Activated T-cell treated with anti-CD3 and anti-CD28 coated beads, Interleukin-2, amount 50 U/mL, for 48 hours (primary cell): ENCODE measurements around the gene OR51Q1.

Source experiments
- DNase-seq, 2 experiments: peaks; one replicate each; pipeline ENCODE4 v3.0.0-alpha.2; 2020

OR51Q1 gene, protein sequence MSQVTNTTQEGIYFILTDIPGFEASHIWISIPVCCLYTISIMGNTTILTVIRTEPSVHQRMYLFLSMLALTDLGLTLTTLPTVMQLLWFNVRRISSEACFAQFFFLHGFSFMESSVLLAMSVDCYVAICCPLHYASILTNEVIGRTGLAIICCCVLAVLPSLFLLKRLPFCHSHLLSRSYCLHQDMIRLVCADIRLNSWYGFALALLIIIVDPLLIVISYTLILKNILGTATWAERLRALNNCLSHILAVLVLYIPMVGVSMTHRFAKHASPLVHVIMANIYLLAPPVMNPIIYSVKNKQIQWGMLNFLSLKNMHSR

DNA sequence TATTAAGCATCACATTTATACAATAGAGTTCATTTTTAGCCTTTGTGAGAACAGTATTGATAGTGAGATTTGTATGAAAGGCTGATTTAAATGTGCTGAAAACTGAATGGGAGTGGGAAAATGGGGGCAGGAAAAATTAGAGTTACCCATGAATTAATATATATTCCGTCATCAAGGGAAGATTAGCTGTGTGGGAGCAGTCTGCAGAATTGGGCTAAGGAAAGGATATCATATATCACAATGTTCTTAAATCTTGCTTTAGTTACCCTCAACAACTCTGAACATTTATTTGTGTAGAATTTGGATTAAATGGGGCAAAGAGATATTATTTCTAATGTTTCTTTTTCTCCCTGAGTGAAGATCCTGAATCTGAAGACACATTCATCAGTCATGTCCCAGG is at the start of gene OR51Q1:
OR51Q1 (plus strand) TSS at position 301 of the 400 bp plus-strand sequence; CDS start at position 391, 90 bp downstream.
- no peak for DNase-seq

DNA sequence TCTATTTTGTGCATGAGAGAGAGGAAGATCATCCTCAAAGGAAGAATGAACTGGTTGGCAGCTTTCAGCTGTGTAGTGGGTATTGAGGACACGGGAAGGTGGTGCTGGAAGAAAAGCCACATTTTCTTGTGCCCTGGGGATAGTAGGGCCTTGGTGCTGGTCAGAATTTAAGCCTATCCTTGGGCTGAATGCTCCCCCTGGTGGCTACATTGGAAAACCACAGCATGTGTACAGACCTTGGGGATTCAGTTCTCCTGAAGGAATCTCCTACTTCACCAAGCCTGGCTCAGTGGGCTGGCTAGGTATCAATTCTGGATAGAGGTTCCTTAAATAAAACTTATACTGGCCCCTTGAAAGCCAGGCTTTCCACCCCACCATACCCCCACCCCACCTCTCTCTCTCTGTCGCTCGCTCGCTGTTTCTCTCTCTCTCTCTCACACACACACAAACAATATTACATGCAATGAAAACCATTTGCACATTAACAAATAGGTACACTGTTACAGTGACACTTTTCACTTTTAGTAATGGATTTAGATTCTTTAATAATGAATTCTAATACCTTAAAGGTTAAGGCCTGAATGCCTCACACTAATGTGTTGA is 41.1 kb upstream of the OR51Q1 start:
- peak; percentile 34 to 42 for DNase-seq

DNA sequence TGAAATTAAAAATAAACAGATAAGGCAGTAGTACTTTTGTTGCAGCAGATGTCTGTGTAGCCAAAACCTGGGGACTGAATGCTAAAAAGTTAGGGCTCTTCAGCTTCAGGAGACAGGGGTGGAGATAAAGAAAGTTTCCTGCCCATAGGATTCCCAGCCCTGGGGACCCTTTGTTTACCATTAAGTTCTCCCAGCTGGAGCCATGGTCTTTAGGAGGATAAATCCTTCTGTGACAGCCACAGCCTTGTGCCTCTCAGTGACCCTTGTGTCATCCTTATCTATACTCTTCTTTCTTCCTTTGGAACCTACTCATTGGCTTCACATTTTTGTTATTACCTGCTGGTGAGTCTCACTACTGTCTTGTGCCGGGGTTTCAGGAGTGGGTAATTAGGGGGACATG is 38.3 kb upstream of the OR51Q1 start, which contains the start of gene OR51M1:
OR51M1 (plus strand) TSS at position 237 of the 400 bp plus-strand sequence. CDS start 5,587 bp downstream, outside the sequence.
- no peak for DNase-seq

DNA sequence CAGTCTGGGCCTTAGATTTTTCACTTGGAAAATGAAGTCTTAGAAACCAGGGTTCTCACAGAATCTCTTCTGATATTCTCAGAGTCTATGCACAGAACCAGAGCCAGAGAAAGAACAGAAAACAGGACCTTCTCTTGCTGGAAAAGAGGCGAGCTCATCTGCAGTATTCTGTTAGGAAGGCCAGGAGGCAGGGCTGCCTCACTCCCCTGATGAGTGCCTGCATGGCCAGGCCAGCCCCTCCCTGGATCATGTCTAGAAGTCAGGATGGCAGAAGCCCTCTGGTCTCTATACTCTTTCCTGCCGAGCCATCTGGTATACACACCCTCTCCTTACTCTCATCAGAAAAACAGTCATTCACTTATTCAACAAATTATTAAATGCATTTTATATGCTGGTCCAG is 37.6 kb upstream of the OR51Q1 start:
- DNase-seq = no peak

DNA sequence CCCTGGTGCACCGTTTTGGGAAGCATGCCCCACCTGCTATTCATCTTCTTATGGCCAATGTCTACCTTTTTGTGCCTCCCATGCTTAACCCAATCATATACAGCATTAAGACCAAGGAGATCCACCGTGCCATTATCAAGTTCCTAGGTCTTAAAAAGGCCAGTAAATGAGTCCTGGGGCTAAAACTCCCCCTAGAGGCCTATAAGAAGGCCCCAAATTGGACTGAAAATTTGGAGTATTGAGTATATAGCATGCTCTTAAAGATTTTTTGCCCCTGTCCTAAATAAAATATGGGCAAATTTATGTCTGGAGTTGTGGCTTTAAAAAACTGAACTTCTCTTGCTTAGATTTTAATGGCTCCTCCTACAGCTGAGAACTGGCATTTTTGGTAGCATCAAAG is 31.7 kb upstream of the OR51Q1 start:
- no peak for DNase-seq

DNA sequence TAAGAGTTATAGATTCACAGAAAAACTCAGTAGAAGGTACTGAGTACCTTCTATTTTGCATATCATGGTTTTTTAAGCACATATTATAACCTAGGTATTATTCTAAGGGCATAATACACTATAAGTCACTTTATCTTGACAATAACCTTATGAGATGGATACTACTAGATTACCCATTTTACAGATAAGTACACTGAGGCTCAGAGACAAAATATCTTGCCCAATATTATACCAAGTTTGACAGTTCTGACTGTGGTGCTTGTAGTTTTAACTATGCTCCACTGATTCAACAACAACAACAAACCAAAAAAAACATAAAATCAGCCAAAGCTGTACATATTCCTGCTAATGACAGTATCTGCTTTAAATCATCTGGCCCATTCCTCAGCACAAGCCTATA is 27.8 kb upstream of the OR51Q1 start:
- no peak for DNase-seq

DNA sequence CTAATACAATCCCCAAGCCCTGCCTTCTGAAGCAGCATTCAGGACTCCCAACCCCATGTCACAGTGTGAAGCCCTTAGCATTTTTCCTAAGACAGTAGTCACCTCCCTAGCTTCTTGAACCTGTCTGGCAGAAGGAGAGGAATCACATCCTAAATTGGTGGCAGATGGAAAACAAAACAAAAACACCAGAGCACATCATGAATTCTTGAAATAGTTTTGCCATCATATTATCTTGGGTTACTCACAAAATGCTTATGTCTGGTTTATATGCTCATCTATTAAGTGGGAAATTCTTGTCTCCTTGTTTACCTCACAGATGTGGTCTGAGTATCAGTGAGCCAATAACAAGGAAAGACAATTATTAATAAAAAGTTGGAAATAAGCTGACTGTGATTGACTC is 23.0 kb upstream of the OR51Q1 start:
- no peak for DNase-seq

DNA sequence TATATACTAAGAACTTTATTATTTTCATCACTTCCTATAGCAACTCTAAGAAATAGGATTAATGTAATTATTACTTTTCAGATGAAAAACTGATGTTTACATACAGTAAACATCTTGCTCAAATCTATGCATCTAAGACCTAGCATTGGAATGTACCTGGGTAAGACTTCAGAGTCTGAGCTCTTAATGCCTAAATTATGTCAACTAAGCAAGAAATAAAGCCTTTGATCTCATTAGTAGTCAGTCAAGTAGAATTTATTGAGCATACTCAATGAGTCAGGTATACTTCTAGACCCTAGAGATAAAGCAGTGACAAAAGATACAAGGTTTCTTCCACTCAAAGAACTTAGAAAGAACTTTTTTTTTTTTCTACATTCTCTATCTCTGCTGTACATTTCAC is 16.7 kb upstream of the OR51Q1 start:
- DNase-seq = no peak

DNA sequence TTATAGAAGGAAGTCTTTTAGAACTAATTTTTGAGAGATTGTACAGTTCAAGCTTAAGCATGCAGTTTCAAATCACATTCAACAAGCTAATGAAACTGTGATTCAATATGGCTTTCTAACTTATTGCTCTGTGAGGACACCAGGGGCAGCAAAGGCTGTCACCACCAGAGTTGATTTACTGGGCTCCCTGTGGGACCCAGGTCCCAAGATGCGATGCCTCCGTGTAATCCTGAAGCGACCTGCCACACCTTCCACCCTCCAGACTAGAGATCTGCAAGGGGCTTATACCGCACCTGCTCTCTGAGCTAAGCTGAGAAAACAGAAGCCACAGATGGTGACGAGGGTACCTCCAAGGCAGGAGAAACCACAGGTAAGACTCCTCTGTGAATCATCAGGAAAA is 918 bp upstream of the OR51Q1 start:
- DNase-seq = no peak

DNA sequence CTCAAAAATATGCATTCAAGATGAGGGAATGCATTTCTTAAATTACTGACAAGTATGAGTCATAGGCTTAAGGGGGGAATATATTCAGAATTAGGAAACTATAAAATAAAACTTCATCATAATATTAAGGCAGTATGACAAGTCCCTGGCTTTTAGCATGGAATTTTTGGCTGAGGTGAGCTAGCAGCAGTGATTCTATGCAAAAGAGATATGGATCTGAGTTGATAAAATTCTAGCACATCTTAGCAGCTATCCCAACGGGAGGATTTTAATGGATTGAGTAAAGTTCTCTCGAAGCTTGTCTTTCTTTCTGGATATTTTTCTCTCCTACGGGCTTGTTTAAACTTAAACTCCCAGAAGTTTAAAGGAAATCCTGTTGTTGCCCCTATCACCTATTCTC is 1.2 kb downstream of the OR51Q1 start:
- DNase-seq = no peak

DNA sequence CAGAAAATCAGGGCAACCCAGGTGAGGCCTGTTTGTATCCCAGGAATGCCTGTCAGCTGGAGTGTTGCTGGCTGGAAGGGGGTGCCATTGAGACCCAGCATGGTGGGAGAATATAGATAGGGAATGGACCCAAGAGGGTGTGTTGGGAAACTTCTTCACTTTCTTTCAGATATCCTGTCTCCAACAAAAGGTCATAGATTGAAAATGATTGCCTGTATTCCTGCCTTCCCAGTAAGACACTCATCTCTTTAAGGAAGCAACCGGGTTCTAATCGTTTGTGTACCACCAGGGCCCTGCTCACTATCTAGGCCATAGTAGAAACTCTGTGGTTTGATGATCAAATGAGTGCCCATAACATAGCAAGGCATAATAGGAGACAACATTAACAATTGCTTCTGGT is 19.5 kb downstream of the OR51Q1 start, which contains the start of gene OR51I1:
OR51I1 (minus strand) TSS at position 101 of the 400 bp plus-strand sequence; CDS start at position 101, 0 bp downstream.
- DNase-seq = no peak

DNA sequence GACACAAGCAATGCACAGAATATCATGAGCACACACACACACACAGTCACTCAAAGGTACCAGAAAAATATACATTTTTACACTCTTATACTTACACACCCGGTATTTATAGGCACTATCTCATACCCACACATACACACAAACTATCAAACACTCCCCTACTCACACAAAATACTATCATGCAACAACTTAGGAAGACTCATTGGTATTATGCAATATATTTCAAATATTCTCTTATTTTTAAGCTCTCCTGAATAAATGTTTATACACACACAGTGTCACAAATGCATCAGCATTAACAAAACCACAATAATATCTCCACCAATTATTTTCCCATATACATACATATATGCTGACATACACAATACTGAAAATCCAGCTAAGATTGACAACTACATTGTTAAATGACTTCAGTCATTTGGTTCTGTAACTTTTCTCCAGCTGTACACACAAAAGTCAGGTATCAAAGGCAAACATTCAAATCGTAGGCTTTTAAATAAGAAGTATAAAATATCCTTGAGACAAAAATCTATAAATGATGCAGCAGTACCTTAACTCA is 22.0 kb downstream of the OR51Q1 start:
- DNase-seq = no peak

DNA sequence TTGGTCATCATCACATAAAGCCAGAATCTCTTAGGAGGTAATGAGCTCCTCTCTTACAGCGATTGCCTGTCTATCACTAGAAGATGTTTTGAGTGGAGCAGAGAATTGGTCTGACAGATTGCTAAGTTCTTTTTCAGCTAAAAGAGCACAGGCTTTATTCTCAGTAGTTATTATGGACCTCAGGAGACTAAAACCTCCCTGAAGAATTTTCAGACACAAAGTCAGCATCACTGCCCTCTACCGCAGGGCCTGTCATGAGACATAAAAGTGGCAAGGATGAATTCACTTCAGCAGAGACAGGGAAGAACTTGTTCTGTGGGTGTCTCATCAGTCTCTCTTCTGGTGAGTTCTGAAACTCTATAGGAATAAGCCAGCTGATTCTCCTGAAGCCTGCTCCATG is 27.1 kb downstream of the OR51Q1 start, which contains the start of gene OR51I2:
OR51I2 (plus strand) TSS at position 301 of the 400 bp plus-strand sequence. CDS start 4,166 bp downstream, outside the sequence.
- DNase-seq = no peak

DNA sequence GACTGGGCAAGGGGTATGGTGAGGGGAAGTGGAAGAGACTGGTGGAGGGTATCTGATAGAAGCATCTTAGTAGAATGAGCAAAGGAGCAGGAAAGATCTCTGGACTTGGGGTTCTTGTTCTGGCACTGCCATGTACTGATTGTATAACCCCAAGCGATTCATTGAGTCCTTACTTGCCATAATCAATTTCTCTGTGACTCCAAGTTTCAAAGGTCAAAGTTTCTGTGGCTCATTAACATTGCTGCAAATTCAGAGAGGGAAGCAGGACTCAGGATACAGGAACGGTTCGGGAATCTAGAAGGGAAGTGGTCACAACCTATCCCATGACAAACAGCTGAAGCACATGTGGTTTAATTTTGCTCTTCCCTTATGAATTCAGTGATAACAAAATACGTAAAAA is 27.5 kb downstream of the OR51Q1 start:
- no peak for DNase-seq

DNA sequence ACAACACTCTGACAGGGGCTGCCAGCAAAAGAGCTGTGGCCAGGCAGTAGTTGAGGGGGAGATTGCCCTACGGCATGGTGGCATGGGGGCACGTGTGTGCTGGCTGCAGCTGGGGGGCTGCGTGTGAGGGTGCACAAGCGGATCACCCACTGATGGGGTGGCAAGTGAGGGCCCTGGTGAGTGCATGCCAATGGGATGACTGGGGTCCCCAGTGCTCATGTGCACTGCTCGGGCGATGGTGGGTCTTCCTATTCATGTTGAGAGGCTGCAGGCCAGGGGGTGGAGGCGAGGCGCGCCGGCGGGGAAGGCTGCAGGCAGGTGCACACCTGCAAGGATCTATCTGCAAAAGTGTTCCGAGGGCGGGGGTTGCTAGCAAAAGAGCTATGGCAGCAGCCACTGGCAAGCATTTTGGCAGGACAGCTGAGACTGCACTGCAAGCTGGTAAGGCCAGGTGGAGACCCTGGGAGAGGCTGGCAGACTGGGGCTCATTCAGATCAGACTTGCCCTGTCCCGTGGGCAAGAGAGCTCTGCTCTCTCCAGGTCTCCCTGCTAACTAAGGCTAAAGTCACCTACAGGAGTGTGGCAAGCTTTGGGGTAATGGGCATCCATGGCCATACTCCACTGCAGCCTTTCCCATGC is 39.2 kb downstream of the OR51Q1 start:
- no peak for DNase-seq

DNA sequence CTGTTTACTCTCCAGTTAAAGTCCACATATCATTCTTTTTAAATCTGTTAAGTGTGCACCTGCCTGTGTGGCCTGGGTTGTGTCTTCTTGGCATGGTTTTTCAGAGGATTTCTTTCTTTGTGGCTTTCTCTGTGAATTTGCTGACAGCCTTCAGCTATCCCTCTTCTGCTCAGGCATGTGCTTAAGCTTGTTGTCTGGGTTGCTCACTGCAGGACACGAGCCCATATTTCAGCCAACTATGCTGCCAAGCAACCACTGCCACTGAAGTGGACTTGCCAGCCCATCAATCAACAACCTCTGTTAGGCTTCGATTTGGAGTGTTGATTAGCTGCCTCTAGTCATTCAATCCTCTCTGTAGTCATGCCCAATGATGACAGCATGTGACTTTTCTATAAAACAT is 45.6 kb downstream of the OR51Q1 start:
- no peak for DNase-seq
